ENCODE results near the gene GFOD1. TPM values are rescaled to one million over a fixed set of nuclear protein-coding genes. Genes with fewer than 3 reads are reported as not detected.

Gene GFOD1
- total and polyA plus RNA-seq, 2 donors (not counting 1 experiment from before 2014, with no cell fraction given): 10.5 to 25.3 TPM

GRCh38 chr6:13406781-13407180 is 80.6 kb downstream of the GFOD1 start:
- Histone ChIP-seq H3K4me1 (ENCODE audit: control insufficient read depth, extremely low read depth, insufficient read depth, low read length) (peaks cover 18% of the 10 kb centered on the region), H3K36me3 (ENCODE audit: control insufficient read depth, insufficient read depth, low read length) (no peaks in the 10 kb centered on the region), H3K9ac (ENCODE audit: insufficient read depth, low read length) (no peak overlapping the region), H3K9me3 (ENCODE audit: control insufficient read depth, insufficient read depth, low read depth, low read length) (no peaks in the 10 kb centered on the region), H3K27me3 (ENCODE audit: control insufficient read depth, insufficient read depth, low read length) (no peaks in the 10 kb centered on the region), H3K27ac (ENCODE audit: insufficient read depth, low read length) (no peak overlapping the region), H4K20me1 (ENCODE audit: control insufficient read depth, extremely low read depth, insufficient read depth, low read length) (no peaks in the 10 kb centered on the region), H3K79me2 (ENCODE audit: control insufficient read depth, insufficient read depth, low read length) (no peaks in the 10 kb centered on the region), H2AFZ (ENCODE audit: low read length) (no peak overlapping the region), H3K4me2 (ENCODE audit: extremely low read depth, insufficient read depth, low read length) (no peak overlapping the region), H3K4me3 (replicated peaks in 1 of 4; ENCODE audit: control extremely low read depth in 1 of 4, insufficient read depth in 1 of 4, low read depth in 3 of 4, low read length in 4 of 4) (no peak overlapping the region)
- no peak for DNase-seq (ENCODE audit: low read depth in 2 of 2)
- TF ChIP-seq CTCF (conservative IDR thresholded peaks at IDR 0.05 in 1 of 2, IDR thresholded peaks at IDR 0.05 in 1 of 2; ENCODE audit: low read depth in 1 of 2, low read length in 2 of 2) (no peak), EZH2 (IDR thresholded peaks at IDR 0.05; ENCODE audit: low read length, missing control alignments) (no peak)

GRCh38 chr6:13405961-13406477 is 81.4 kb downstream of the GFOD1 start:
- Histone ChIP-seq H2AFZ (ENCODE audit: low read length) (no peak overlapping the region), H3K9ac (ENCODE audit: insufficient read depth, low read length) (no peak overlapping the region), H3K79me2 (ENCODE audit: control insufficient read depth, insufficient read depth, low read length) (no peaks in the 10 kb centered on the region), H3K27me3 (ENCODE audit: control insufficient read depth, insufficient read depth, low read length) (no peaks in the 10 kb centered on the region), H3K9me3 (ENCODE audit: control insufficient read depth, insufficient read depth, low read depth, low read length) (no peaks in the 10 kb centered on the region), H3K4me2 (ENCODE audit: extremely low read depth, insufficient read depth, low read length) (peak overlapping the region; percentile 33), H3K4me1 (ENCODE audit: control insufficient read depth, extremely low read depth, insufficient read depth, low read length) (peaks cover 18% of the 10 kb centered on the region), H3K36me3 (ENCODE audit: control insufficient read depth, insufficient read depth, low read length) (no peaks in the 10 kb centered on the region), H3K4me3 (replicated peaks in 1 of 4; ENCODE audit: control extremely low read depth in 1 of 4, insufficient read depth in 1 of 4, low read depth in 3 of 4, low read length in 4 of 4) (no peak overlapping the region), H3K27ac (ENCODE audit: insufficient read depth, low read length) (no peak overlapping the region), H4K20me1 (ENCODE audit: control insufficient read depth, extremely low read depth, insufficient read depth, low read length) (no peaks in the 10 kb centered on the region)
- TF ChIP-seq CTCF (conservative IDR thresholded peaks at IDR 0.05 in 1 of 2, IDR thresholded peaks at IDR 0.05 in 1 of 2; ENCODE audit: low read depth in 1 of 2, low read length in 2 of 2): no peak
- no peak for DNase-seq (ENCODE audit: low read depth in 2 of 2)

- no peak overlapping the region for H3K4me2 ChIP-seq (ENCODE audit: extremely low read depth, insufficient read depth, low read length)
- no peaks in the 10 kb centered on the region for H4K20me1 ChIP-seq (ENCODE audit: control insufficient read depth, extremely low read depth, insufficient read depth, low read length)
- no peaks in the 10 kb centered on the region for H3K79me2 ChIP-seq (ENCODE audit: control insufficient read depth, insufficient read depth, low read length)
- H3K4me3 ChIP-seq (replicated peaks in 1 of 4; ENCODE audit: control extremely low read depth in 1 of 4, insufficient read depth in 1 of 4, low read depth in 3 of 4, low read length in 4 of 4): no peak overlapping the region
- peak overlapping the region; percentile 61 for H3K27ac ChIP-seq (ENCODE audit: insufficient read depth, low read length)
- no peaks in the 10 kb centered on the region for H3K36me3 ChIP-seq (ENCODE audit: control insufficient read depth, insufficient read depth, low read length)
- TF ChIP-seq CTCF (conservative IDR thresholded peaks at IDR 0.05 in 1 of 2, IDR thresholded peaks at IDR 0.05 in 1 of 2; ENCODE audit: low read depth in 1 of 2, low read length in 2 of 2) (no peak), EZH2 (IDR thresholded peaks at IDR 0.05; ENCODE audit: low read length, missing control alignments) (no peak)
- H3K9ac ChIP-seq (ENCODE audit: insufficient read depth, low read length): no peak overlapping the region
- no peak overlapping the region for H2AFZ ChIP-seq (ENCODE audit: low read length)
- no peak for DNase-seq (ENCODE audit: low read depth in 2 of 2)
- no peaks in the 10 kb centered on the region for H3K9me3 ChIP-seq (ENCODE audit: control insufficient read depth, insufficient read depth, low read depth, low read length)
- H3K27me3 ChIP-seq (ENCODE audit: control insufficient read depth, insufficient read depth, low read length): no peaks in the 10 kb centered on the region
- peaks cover 18% of the 10 kb centered on the region for H3K4me1 ChIP-seq (ENCODE audit: control insufficient read depth, extremely low read depth, insufficient read depth, low read length)
Measured at GRCh38 chr6:13404892-13405254, 82.5 kb downstream of the GFOD1 start.

All from fibroblast of lung (primary cell).